IPS-NIHi7 (cell line): ENCODE data around the gene NADK2.

Experiments
- DNase-seq: peaks from one replicate; pipeline ENCODE4 v3.0.0; 2012; ENCODE audit warnings: mixed read lengths; ENCODE audit errors: extremely low spot score

Gene NADK2

DNA sequence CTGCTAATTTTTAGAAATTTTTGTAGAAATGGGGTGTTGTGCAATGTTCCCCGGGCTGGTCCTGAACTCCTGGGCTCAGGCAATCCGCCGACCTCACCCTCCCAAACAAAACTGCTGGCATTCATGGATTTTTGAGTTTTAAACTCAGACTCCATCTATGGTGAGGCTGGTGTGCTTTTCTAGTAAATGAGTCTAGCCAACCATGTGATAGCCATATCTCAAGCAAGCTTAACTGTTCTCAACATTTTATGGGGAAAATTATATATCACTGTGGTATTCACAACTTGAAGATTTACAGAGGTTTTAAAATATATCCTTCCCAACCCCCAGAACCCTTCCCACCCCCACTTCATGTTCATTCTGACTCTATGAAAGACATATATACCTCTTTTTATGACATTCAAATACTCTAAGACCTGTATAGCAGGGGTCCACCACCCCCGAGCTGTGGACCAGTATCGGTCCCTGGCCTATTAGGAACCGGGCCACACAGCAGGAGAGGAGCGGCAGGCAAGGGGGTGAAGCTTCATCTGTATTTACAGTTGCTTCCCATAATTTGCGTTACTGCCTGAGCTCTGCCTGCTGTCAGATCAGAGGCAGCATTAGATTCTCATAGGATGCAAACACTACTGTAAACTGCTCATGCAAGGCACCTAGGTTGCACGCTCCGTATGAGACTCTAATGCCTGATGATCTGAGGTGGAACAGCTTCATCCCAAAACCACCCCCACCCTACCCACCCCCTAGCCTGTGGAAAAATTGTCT, 4.5 kb upstream of the NADK2 start:
- no peak for DNase-seq

- no peak for DNase-seq
These were observed 2.4 kb upstream of the NADK2 start for GRCh38 chr5:36244076-36244475.

GRCh38 chr5:36243653-36244052, 1.9 kb upstream of the NADK2 start:
- no peak for DNase-seq

GRCh38 chr5:36242534-36243485, 1.1 kb upstream of the NADK2 start:
- DNase-seq: peak; percentile 8

DNA sequence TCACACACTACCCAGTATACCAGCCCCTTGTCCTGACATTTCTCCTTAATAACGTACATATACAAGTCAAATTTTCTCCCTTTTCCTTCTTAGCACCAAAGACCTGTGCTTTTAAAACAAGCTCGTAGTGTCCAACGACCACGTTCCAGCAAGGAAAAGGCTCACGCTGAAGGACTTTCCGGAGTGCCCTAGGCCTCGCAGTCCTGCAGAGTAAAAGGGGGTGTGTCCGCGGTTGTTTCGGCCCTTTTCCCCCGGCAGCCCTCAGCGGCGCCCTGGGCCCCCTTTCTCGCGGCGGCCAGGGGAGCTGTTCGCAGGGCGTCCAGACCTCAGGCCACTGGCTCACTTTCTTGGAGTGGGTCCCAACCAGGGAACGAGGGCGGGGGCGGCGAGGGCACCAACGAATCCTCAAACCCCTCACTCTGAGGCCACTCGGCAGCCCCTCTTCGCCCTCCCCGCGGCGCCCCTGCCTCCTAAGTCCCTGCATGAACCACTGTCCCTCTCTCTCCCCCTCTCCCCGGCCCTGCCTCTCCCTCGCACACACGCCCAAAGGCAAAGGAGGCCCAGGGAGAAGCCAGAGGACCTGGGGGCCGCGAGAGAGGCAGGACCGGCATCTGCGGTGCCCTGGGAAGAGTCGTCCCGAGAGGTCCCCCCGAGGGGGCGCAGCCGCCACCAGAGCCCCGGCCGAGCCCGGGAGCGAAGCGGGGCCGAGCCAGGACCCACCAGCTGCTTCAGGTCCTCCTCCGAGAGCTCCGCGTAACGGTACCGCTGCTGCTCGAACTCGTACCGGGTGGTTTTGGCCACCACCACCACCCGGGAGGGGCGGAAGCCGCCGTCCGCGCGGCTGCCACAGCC, 720 bp downstream of the NADK2 start:
- DNase-seq: peak; percentile 70

DNA sequence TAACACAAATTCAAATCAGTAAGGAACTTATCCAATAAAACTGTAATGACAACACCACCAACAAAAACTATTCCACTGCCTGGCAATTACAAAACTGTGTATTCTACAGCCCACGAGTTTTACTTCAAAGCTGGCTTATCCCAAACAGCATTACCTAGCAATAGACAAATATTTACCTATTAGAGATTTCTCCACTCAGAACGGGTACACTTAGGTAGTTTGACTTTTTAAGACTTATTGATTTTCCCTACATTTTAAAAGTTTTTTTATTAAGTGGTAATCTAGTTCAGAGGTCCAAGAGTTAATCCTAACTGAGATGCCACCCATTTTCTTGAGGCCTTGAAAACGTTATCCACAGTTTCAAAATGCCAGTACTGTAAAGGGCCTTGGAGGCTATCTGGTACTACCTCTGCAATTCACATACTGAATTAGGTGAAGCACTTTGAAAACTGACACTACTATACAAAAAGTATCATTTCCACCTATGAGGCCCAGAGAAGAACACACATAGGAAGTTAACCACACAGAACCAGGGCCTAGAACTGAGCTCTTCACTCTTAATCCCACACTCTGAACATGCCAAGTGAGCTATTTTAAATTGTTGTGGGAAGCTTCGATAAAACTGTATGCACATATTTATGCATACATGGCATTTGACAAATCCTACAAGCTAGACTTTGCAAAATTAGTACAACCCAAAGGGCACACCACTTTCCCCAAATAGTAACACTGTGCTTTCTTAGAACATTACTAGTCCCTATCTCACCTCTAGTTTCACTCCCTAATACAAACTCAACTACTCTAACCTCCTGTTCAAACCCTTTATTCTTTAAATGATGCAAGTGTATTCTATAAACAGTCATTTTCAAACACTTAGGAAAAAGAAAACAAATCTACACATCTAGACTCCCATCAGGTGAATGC, 2.1 kb downstream of the NADK2 start:
- DNase-seq: no peak

DNA sequence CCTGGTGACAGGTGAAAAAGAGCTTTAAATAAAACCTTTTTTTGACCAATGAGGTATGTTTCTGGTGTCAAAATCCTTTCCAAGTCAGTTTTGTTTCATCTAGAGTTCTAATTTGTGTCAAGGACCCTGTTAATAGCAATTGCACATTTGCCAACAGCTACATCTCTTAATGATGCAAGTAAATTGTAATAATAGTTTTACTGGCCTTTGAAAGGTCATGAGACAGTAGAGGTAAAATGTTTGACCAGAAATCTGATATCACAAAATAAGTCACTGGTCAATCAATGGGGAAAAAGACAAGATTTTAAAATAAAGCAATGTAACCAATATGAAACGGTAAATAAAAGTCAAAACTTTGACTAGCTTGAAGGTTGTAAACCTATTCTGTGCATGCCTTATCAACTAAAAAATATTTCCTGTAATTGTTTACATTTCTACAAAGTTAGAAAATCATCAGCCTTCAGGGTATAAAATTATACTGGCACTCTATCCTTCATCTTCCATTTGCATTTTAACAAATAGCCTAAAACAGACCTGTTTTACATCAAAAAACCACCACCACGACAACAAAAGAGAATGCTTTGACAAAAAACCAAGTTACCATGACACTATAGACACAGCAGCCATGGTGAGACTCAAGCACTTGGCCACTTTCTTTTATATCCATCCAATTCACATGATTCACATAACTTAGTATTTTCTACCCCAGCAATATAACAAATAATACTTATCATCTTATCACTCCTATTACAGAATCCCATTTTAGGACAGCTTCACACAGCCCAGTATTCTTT, 3.0 kb downstream of the NADK2 start:
- no peak for DNase-seq

- DNase-seq: no peak
These were observed 4.0 kb downstream of the NADK2 start for GRCh38 chr5:36237751-36238150.

GRCh38 chr5:36236801-36237200, 4.9 kb downstream of the NADK2 start:
- no peak for DNase-seq

GRCh38 chr5:36232533-36232932, 9.2 kb downstream of the NADK2 start:
- no peak for DNase-seq

GRCh38 chr5:36230151-36230790, 11.5 kb downstream of the NADK2 start:
- no peak for DNase-seq

- no peak for DNase-seq
These were observed 13.2 kb downstream of the NADK2 start for GRCh38 chr5:36228505-36228904.

DNA sequence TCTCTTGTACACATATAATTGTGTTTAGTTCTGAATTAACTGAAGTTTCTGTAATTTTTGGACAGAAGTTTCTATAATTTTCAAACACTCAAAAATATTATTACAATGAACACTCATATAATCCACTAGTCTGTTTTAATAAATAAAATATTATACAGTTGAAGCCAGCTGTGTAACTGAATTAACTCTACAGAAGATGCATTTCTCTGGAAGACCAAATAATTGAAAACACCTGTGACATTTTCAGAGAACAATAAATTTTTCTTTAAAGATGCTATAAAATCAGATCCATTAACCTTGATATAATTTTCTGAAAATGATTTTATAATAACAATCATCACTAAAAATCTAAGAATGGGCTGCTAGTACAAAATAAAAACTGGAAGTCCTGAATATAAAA, 14.7 kb downstream of the NADK2 start:
- DNase-seq: no peak

DNA sequence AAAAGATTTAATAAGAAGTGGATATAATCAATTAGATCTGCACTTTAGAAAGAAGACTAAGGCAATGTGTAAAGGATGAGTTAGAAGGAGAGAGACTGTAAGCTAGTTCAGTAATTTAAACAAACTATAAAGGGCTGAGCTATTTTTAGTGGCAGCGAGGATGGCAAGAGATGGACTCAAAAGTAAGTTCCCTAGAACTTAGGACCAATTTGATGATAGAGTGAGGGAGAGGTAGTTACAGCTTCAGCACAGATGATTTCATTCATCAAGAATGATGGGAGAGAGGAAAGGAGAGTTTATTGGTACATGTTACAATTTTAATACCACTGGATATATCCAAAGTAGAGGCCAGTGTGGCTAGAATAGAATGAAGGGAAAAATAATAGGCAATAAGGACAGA, 19.1 kb downstream of the NADK2 start:
- no peak for DNase-seq

GRCh38 chr5:36217988-36218387, 23.7 kb downstream of the NADK2 start:
- no peak for DNase-seq

DNA sequence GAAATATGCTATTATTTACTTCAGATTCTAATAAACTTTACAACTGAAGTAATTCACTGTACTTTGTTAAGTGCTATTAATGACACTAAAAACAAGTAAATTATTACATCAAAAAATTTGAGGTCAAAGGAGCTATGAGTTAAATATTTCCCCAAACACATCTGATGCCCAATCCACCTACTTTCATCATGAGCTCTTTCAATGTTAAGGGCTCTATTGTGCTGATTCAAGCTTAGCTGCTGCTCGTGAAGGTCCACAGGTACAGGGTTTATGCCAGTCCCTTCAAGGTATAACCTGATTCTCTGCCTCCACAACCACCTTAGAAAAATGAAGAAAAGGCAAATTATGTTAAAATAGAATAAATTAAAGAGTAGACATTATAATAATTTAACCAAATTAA, 24.2 kb downstream of the NADK2 start:
- no peak for DNase-seq

GRCh38 chr5:36215910-36216309, 25.8 kb downstream of the NADK2 start:
- no peak for DNase-seq

DNA sequence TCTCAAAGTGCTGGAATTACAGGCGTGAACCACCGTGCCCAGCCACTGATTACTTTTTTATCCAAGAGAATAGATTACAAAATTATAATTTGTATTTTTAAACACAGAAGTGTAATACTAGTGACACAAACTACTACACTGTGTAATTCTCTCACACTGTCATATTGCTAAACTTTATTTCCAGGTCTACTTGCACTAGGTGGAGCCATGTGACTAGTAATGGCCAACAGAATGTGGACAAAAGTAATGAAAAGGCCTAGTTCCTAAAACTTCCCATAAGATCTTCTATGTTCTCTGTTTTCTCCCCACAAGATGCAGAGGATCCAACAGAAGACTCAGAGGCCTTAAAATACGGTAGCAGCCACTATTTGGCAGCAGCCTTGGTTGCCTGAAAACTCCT, 27.3 kb downstream of the NADK2 start:
- no peak for DNase-seq

- no peak for DNase-seq
These were observed 32.1 kb downstream of the NADK2 start for GRCh38 chr5:36209664-36210063.

DNA sequence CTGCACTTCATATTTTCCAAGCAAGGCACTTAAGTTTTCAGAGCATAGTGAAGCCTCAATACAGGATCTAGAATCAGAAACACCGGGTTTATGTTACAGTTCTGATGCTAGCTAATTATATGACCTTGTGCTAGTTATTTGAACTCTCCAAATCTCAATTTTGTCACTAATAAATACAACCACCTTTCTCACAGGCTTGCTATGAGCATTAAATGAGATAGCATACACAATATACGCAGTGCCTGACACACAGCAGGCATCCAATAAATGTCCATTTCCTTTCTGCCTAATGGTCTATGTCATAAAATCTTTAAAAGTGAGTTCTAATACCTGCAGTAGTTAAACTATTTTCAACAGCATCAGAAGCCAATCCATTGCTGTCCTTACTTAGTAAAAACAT, 32.9 kb downstream of the NADK2 start:
- DNase-seq: no peak
